Measurements from ENCODE around the gene OTOGL. TPM values are rescaled to one million over a fixed set of nuclear protein-coding genes. Genes with fewer than 3 reads are reported as not detected.
"Not testable (repeated sequence)": the region's sequence is repeated elsewhere in the genome, so short reads cannot be mapped to it uniquely, and the experiment has no call there.

The OTOGL gene
- total RNA-seq, 1 donor from 2014 or later: 0.26 TPM

- no peak for DNase-seq (ENCODE audit: low read depth in 2 of 2)
These were observed 173.8 kb downstream of the OTOGL start for GRCh38 chr12:80273144-80273543.

GRCh38 chr12:80277732-80278131, 178.4 kb downstream of the OTOGL start:
- peak in 1 of 2 donors; percentile 15 for DNase-seq (ENCODE audit: low read depth in 2 of 2)

GRCh38 chr12:80282226-80282625, 182.9 kb downstream of the OTOGL start:
- DNase-seq (ENCODE audit: low read depth in 2 of 2): no peak

- DNase-seq (ENCODE audit: low read depth in 2 of 2): no peak
These were observed 183.4 kb downstream of the OTOGL start for GRCh38 chr12:80282761-80283160.

- no peak for DNase-seq (ENCODE audit: low read depth in 2 of 2)
These were observed 191.9 kb downstream of the OTOGL start for GRCh38 chr12:80291108-80291754.

- no peak for DNase-seq (ENCODE audit: low read depth in 2 of 2)
These were observed 194.0 kb downstream of the OTOGL start for GRCh38 chr12:80293347-80293746.

GRCh38 chr12:80293759-80294158, 194.4 kb downstream of the OTOGL start:
- no peak for DNase-seq (ENCODE audit: low read depth in 2 of 2)

GRCh38 chr12:80299219-80299618, 199.9 kb downstream of the OTOGL start:
- no peak for DNase-seq (ENCODE audit: low read depth in 2 of 2)

GRCh38 chr12:80299976-80300375, 200.6 kb downstream of the OTOGL start:
- no peak for DNase-seq (ENCODE audit: low read depth in 2 of 2)

- DNase-seq (ENCODE audit: low read depth in 2 of 2): not testable (repeated sequence)
These were observed 208.1 kb downstream of the OTOGL start for GRCh38 chr12:80307436-80307835.

- peak in 1 of 2 donors; percentile 7 for DNase-seq (ENCODE audit: low read depth in 2 of 2)
These were observed 213.9 kb downstream of the OTOGL start for GRCh38 chr12:80313209-80313608.

- DNase-seq (ENCODE audit: low read depth in 2 of 2): no peak
These were observed 215.4 kb downstream of the OTOGL start for GRCh38 chr12:80314741-80315140.

GRCh38 chr12:80316222-80316621, 216.9 kb downstream of the OTOGL start:
- DNase-seq (ENCODE audit: low read depth in 2 of 2): no peak

GRCh38 chr12:80317307-80317706, 218.0 kb downstream of the OTOGL start:
- no peak for DNase-seq (ENCODE audit: low read depth in 2 of 2)

GRCh38 chr12:80317899-80318298, 218.6 kb downstream of the OTOGL start:
- no peak for DNase-seq (ENCODE audit: low read depth in 2 of 2)

GRCh38 chr12:80320121-80320678, 220.9 kb downstream of the OTOGL start:
- no peak for DNase-seq (ENCODE audit: low read depth in 2 of 2)

GRCh38 chr12:80321653-80322052, 222.3 kb downstream of the OTOGL start:
- no peak for DNase-seq (ENCODE audit: low read depth in 2 of 2)

- DNase-seq (ENCODE audit: low read depth in 2 of 2): no peak
These were observed 226.0 kb downstream of the OTOGL start for GRCh38 chr12:80325167-80325959.

- DNase-seq (ENCODE audit: low read depth in 2 of 2): no peak
These were observed 233.5 kb downstream of the OTOGL start for GRCh38 chr12:80332827-80333226.

- DNase-seq (ENCODE audit: low read depth in 2 of 2): no peak
These were observed 253.1 kb downstream of the OTOGL start for GRCh38 chr12:80352474-80352873.

GRCh38 chr12:80353254-80353653, 253.9 kb downstream of the OTOGL start:
- DNase-seq (ENCODE audit: low read depth in 2 of 2): peak in 1 of 2 donors; percentile 23

GRCh38 chr12:80356097-80356496, 256.8 kb downstream of the OTOGL start:
- peak; percentile 58 to 90 for DNase-seq (ENCODE audit: low read depth in 2 of 2)

GRCh38 chr12:80359703-80360102, 260.4 kb downstream of the OTOGL start:
- DNase-seq (ENCODE audit: low read depth in 2 of 2): no peak

All from dermis microvascular lymphatic vessel endothelial cell (primary cell).